IMR-90 (cell line): ENCODE measurements around the gene ZBTB46. TPM values are rescaled to one million over a fixed set of nuclear protein-coding genes. Genes with fewer than 3 reads are reported as not detected.

Source experiments
- ATAC-seq: fragments of 200-7000 bp; cut with Tn5 transposase; 2 replicates; pipeline ENCODE4 v1.9.1; 2020; ENCODE audit warnings: low read depth, mild to moderate bottlenecking, moderate library complexity
- BruUV-seq: library from RNA; stranded (reverse); fragments of 400-500 nt; replicated peaks from 2 replicates; lab custom pipeline; 2021; lab: Mats Ljungman, UMichigan
- CTCF ChIA-PET: fragments of 300-600 bp; formaldehyde crosslinking; extraction: SDS; loops from one replicate; lab custom pipeline; 2021; ENCODE audit warnings: antibody characterized with exemption; lab: Yijun Ruan, JAX
- POLR2A ChIA-PET: fragments of 300-600 bp; sonication (Branson Sonifier 250); formaldehyde crosslinking; loops from one replicate; lab custom pipeline; 2022; ENCODE audit warnings: antibody characterized with exemption; ENCODE audit not compliant: unreplicated experiment; lab: Charles Lee
- DNase-seq: peaks from one replicate; pipeline ENCODE4 v3.0.0; 2013
- H2AFZ ChIP-seq: replicated peaks from 2 replicates; pipeline ENCODE3; 2013; ENCODE audit warnings: low read length, mild to moderate bottlenecking; ENCODE audit not compliant: poor library complexity
- H2AK5ac ChIP-seq: 2 replicates; pipeline ENCODE4 v1.6.1; 2013; ENCODE audit warnings: low read depth, low read length, inconsistent platforms
- H2AK9ac ChIP-seq: replicated peaks from 2 replicates; pipeline ENCODE3; 2013; ENCODE audit warnings: mild to moderate bottlenecking, low read depth, low read length, moderate library complexity; ENCODE audit not compliant: poor library complexity
- H2BK120ac ChIP-seq: 2 replicates; pipeline ENCODE4 v1.6.1; 2013; ENCODE audit warnings: low read depth, low read length, inconsistent platforms
- H2BK15ac ChIP-seq: 3 replicates; pipeline ENCODE4 v1.6.1; 2013; ENCODE audit warnings: low read depth, low read length, inconsistent platforms
- H2BK20ac ChIP-seq: 2 replicates; pipeline ENCODE4 v1.6.1; 2013; ENCODE audit warnings: low read depth, mild to moderate bottlenecking, inconsistent platforms, low read length, moderate library complexity
- H2BK5ac ChIP-seq: 2 replicates; pipeline ENCODE4 v1.6.1; 2013; ENCODE audit warnings: mild to moderate bottlenecking, low read depth, low read length, inconsistent platforms; ENCODE audit not compliant: poor library complexity, severe bottlenecking
- H3K14ac ChIP-seq: replicated peaks from 2 replicates; pipeline ENCODE4 v1.6.1; 2013; ENCODE audit warnings: low read depth, low read length, inconsistent platforms
- H3K18ac ChIP-seq: 2 replicates; pipeline ENCODE4 v1.6.1; 2013; ENCODE audit warnings: low read depth, low read length, control low read depth
- H3K23ac ChIP-seq: 2 replicates; pipeline ENCODE4 v1.6.1; 2013; ENCODE audit warnings: low read depth, low read length, inconsistent platforms
- H3K27ac ChIP-seq: 2 replicates; pipeline ENCODE4 v1.5.1; 2013; ENCODE audit warnings: mild to moderate bottlenecking, control low read depth, low read length; ENCODE audit not compliant: insufficient read depth
- H3K27me3 ChIP-seq: 2 replicates; pipeline ENCODE4 v1.6.1; 2013; ENCODE audit warnings: low read length; ENCODE audit not compliant: control insufficient read depth, insufficient read depth
- H3K36me3 ChIP-seq: 2 replicates; pipeline ENCODE4 v1.6.1; 2013; ENCODE audit warnings: low read length, mixed read lengths; ENCODE audit not compliant: control insufficient read depth, insufficient read depth
- H3K4ac ChIP-seq: 2 replicates; pipeline ENCODE4 v1.6.1; 2013; ENCODE audit warnings: low read depth, low read length, inconsistent platforms
- H3K4me1 ChIP-seq: 2 replicates; pipeline ENCODE4 v1.6.1; 2013; ENCODE audit warnings: low read length, mixed read lengths; ENCODE audit not compliant: control insufficient read depth, insufficient read depth
- H3K4me2 ChIP-seq: 2 replicates; pipeline ENCODE4 v1.6.1; 2013; ENCODE audit warnings: low read depth, mild to moderate bottlenecking, control low read depth, low read length, moderate library complexity
- H3K4me3 ChIP-seq: 2 replicates; pipeline ENCODE4 v1.5.1; 2013; ENCODE audit warnings: low read depth, mild to moderate bottlenecking, control low read depth, low read length, moderate library complexity; ENCODE audit not compliant: insufficient read depth
- H3K56ac ChIP-seq: 2 replicates; pipeline ENCODE4 v1.6.1; 2013; ENCODE audit warnings: low read length, inconsistent platforms; ENCODE audit not compliant: insufficient read depth; ENCODE audit errors: extremely low read depth
- H3K79me1 ChIP-seq, 2 experiments: 2 replicates each; pipeline ENCODE4 v1.6.1; 2013; ENCODE audit warnings: low read length in 2 of 2, inconsistent platforms in 1 of 2, low read depth in 1 of 2
- H3K9ac ChIP-seq: 2 replicates; pipeline ENCODE4 v1.6.1; 2013; ENCODE audit warnings: low read depth, low read length, control low read depth
- H3K9me1 ChIP-seq: 2 replicates; pipeline ENCODE4 v1.6.1; 2013; ENCODE audit warnings: low read length, inconsistent platforms; ENCODE audit not compliant: insufficient read depth
- H3K9me3 ChIP-seq: 2 replicates; pipeline ENCODE4 v1.6.1; 2013; ENCODE audit warnings: low read length; ENCODE audit not compliant: control insufficient read depth, insufficient read depth
- H4K20me1 ChIP-seq: 2 replicates; pipeline ENCODE4 v1.6.1; 2013; ENCODE audit warnings: low read length, inconsistent platforms; ENCODE audit not compliant: insufficient read depth
- H4K5ac ChIP-seq: 2 replicates; pipeline ENCODE4 v1.6.1; 2013; ENCODE audit warnings: mild to moderate bottlenecking, low read depth, low read length, control low read depth
- H4K8ac ChIP-seq, 2 experiments: 2 replicates each; pipeline ENCODE4 v1.6.1; 2013; ENCODE audit warnings: low read depth in 2 of 2, low read length in 2 of 2, control low read depth in 1 of 2, inconsistent platforms in 1 of 2
- H4K91ac ChIP-seq: 2 replicates; pipeline ENCODE4 v1.6.1; 2013; ENCODE audit warnings: low read depth, low read length, inconsistent platforms; ENCODE audit not compliant: insufficient read depth
- BHLHE40 ChIP-seq: fragments of 150-350 bp; IDR thresholded peaks from 2 replicates; pipeline ENCODE4 v1.6.1; 2016; ENCODE audit warnings: mild to moderate bottlenecking, low read depth, low read length
- CEBPB ChIP-seq: IDR thresholded peaks from 2 replicates; pipeline ENCODE4 v1.6.1; 2012; ENCODE audit warnings: low read depth, low read length, improper control_type of control experiment
- CHD1 ChIP-seq: IDR thresholded peaks from 2 replicates; pipeline ENCODE4 v1.6.1; 2012; ENCODE audit warnings: low read depth, low read length, improper control_type of control experiment
- CTCF ChIP-seq: conservative IDR thresholded peaks from 2 replicates; pipeline ENCODE4 v1.5.1; 2012; ENCODE audit warnings: mild to moderate bottlenecking, low read depth, low read length, improper control_type of control experiment
- ELK1 ChIP-seq: fragments of 150-350 bp; IDR thresholded peaks from 2 replicates; pipeline ENCODE4 v1.6.1; 2016; ENCODE audit warnings: low read depth, mild to moderate bottlenecking, low read length, moderate library complexity, borderline replicate concordance
- FOS ChIP-seq: fragments of 150-350 bp; IDR thresholded peaks from 2 replicates; pipeline ENCODE4 v1.6.1; 2016; ENCODE audit warnings: low read depth, low read length
- MAFK ChIP-seq: IDR thresholded peaks from 2 replicates; pipeline ENCODE4 v1.6.1; 2012; ENCODE audit warnings: low read depth, low read length, improper control_type of control experiment
- MAZ ChIP-seq: IDR thresholded peaks from 2 replicates; pipeline ENCODE4 v1.6.1; 2012; ENCODE audit warnings: low read depth, mild to moderate bottlenecking, low read length, improper control_type of control experiment, moderate library complexity, borderline replicate concordance
- MXI1 ChIP-seq: IDR thresholded peaks from 2 replicates; pipeline ENCODE4 v1.6.1; 2012; ENCODE audit warnings: low read depth, mild to moderate bottlenecking, low read length, moderate library complexity, borderline replicate concordance
- NFE2L2 ChIP-seq: fragments of 150-350 bp; IDR thresholded peaks from 2 replicates; pipeline ENCODE4 v1.6.1; 2016; ENCODE audit warnings: low read depth, mild to moderate bottlenecking, low read length
- POLR2A ChIP-seq: IDR thresholded peaks from 2 replicates; pipeline ENCODE4 v1.6.1; 2012; ENCODE audit warnings: mild to moderate bottlenecking, low read depth, low read length
- RAD21 ChIP-seq: IDR thresholded peaks from 2 replicates; pipeline ENCODE4 v1.6.1; 2012; ENCODE audit warnings: low read length, improper control_type of control experiment
- RCOR1 ChIP-seq: IDR thresholded peaks from 2 replicates; pipeline ENCODE4 v1.6.1; 2012; ENCODE audit warnings: mild to moderate bottlenecking, low read length, improper control_type of control experiment; ENCODE audit not compliant: insufficient replicate concordance
- RFX5 ChIP-seq: IDR thresholded peaks from 2 replicates; pipeline ENCODE4 v1.8.0; 2012; ENCODE audit warnings: low read depth, mild to moderate bottlenecking, low read length, moderate library complexity
- SMC3 ChIP-seq: fragments of 150-350 bp; IDR thresholded peaks from 2 replicates; pipeline ENCODE4 v1.6.1; 2016; ENCODE audit warnings: low read depth, mild to moderate bottlenecking, antibody characterized with exemption, low read length, moderate library complexity
- USF2 ChIP-seq: fragments of 150-350 bp; IDR thresholded peaks from 2 replicates; pipeline ENCODE4 v1.6.1; 2017; ENCODE audit warnings: mild to moderate bottlenecking, antibody characterized with exemption, low read length, low read depth
- WGBS, 2 experiments: methylation state at CpG; one replicate each; pipeline versions ENCODE4 v1.1.5 to v1.1.7; 2013; ENCODE audit warnings: missing lambda C conversion rate in 2 of 2; ENCODE audit not compliant: insufficient read length in 1 of 2; ENCODE audit errors: extremely low coverage in 2 of 2; 5-methylcytosine and 5-hydroxymethylcytosine counted together
- dilution Hi-C: fragments of 300-500 bp; cut with HindIII; formaldehyde crosslinking; loops from one replicate; pipeline ENCODE4 v1.14.3; 2018; ENCODE audit warnings: low sequenced_read_pairs; ENCODE audit not compliant: unreplicated experiment
- in situ Hi-C: fragments of 300-500 bp; cut with MboI; formaldehyde crosslinking; loops from 3 replicates; pipeline ENCODE4 v1.14.3; 2019; ENCODE audit warnings: low sequenced_read_pairs, inconsistent platforms, mixed read lengths
- intact Hi-C: fragments of 100-400 bp; cut with micrococcal nuclease; formaldehyde crosslinking; loops from 2 replicates; pipeline ENCODE4 v1.10.0; 2022
- polyA plus RNA-seq, 3 experiments: library from polyadenylated mRNA; depleted of rRNA; stranded (reverse); fragments of >200 nt; gene quantifications; 2 replicates each; pipeline ENCODE4 v1.2.3, GENCODE V29; 2012; ENCODE audit warnings: low replicate concordance in 1 of 3
- total RNA-seq: library from RNA; depleted of rRNA; stranded (reverse); fragments of >200 nt; gene quantifications from 2 replicates; pipeline ENCODE4 v1.2.3, GENCODE V29; 2012

The ZBTB46 gene
- total and polyA plus RNA-seq, 2 of the 4 experiments (the other 2 are of a cell fraction) = 4.2 to 14.9 TPM

GRCh38 chr20:63703471-63703975 lies 127.5 kb downstream of the ZBTB46 start:
- no peak overlapping the region for H4K8ac ChIP-seq
- H2AK9ac ChIP-seq = no peak overlapping the region
- WGBS, 2 experiments = no CpG with 5 or more reads among the region's 15 CpGs
- no peak for TF ChIP-seq CHD1
- TF ChIP-seq RFX5 = no peak
- TF ChIP-seq RAD21 = no peak
- TF ChIP-seq CEBPB = no peak
- TF ChIP-seq POLR2A = no peak
- TF ChIP-seq MXI1 = no peak
- no peak for TF ChIP-seq RCOR1
- TF ChIP-seq FOS = no peak
- TF ChIP-seq ELK1 = no peak
- TF ChIP-seq NFE2L2 = no peak
- TF ChIP-seq MAFK = no peak
- no peak for TF ChIP-seq MAZ
- TF ChIP-seq SMC3 = no peak
- no peak for TF ChIP-seq USF2
- TF ChIP-seq CTCF = no peak
- TF ChIP-seq BHLHE40 = no peak
- H4K5ac ChIP-seq = no peak overlapping the region
- no peak overlapping the region for H2BK20ac ChIP-seq
- H2BK5ac ChIP-seq = no peak overlapping the region
- H2BK15ac ChIP-seq = no peak overlapping the region
- H3K18ac ChIP-seq = no peak overlapping the region
- no peaks in the 10 kb centered on the region for H4K20me1 ChIP-seq
- no peak overlapping the region for H3K4ac ChIP-seq
- no peaks in the 10 kb centered on the region for H3K9me1 ChIP-seq
- H3K14ac ChIP-seq = no peak overlapping the region
- H2AFZ ChIP-seq = no peak overlapping the region
- in situ Hi-C loops (loop anchor here (10.0 kb wide), 1 partner anchor 161 kb away; the partner anchor contains the start of genes ABHD16B and TPD52L2), intact Hi-C loops (no loop called here), dilution Hi-C loops (no loop called here)
- H3K4me3 ChIP-seq = no peak overlapping the region
- DNase-seq (no peak), ATAC-seq (no peak)
- H4K91ac ChIP-seq = no peak overlapping the region
- no peak overlapping the region for H3K27ac ChIP-seq
- no peak overlapping the region for H2AK5ac ChIP-seq
- H3K79me1 ChIP-seq = peaks cover 20 to 76% of the 10 kb centered on the region in 2 experiments
- H3K56ac ChIP-seq = no peak overlapping the region
- H3K4me1 ChIP-seq = peaks cover 19% of the 10 kb centered on the region
- H3K9ac ChIP-seq = no peak overlapping the region
- H3K27me3 ChIP-seq = no peaks in the 10 kb centered on the region
- H2BK120ac ChIP-seq = no peak overlapping the region
- no peaks in the 10 kb centered on the region for H3K9me3 ChIP-seq
- ChIA-PET CTCF (no interaction called here), POLR2A (no interaction called here)
- no peak overlapping the region for H3K4me2 ChIP-seq
- BruUV-seq = no TSS peak
- H3K23ac ChIP-seq = no peak overlapping the region
- peaks cover 27% of the 10 kb centered on the region for H3K36me3 ChIP-seq
